GM21515 (cell line): ENCODE results near the gene UGT1A3.

Source experiments
- ATAC-seq: cut with Tn5 transposase; IDR thresholded peaks from one replicate; pipeline ENCODE4 v1.9.1; 2021; ENCODE audit not compliant: unreplicated experiment

The UGT1A3 gene

GRCh38 chr2:233793465-233794127 is 64.8 kb downstream of the UGT1A3 start:
- ATAC-seq: no peak

GRCh38 chr2:233794128-233794658 is 65.4 kb downstream of the UGT1A3 start:
- no peak for ATAC-seq

- ATAC-seq: no peak
These were observed 66.9 kb downstream of the UGT1A3 start for GRCh38 chr2:233795735-233796171.

DNA sequence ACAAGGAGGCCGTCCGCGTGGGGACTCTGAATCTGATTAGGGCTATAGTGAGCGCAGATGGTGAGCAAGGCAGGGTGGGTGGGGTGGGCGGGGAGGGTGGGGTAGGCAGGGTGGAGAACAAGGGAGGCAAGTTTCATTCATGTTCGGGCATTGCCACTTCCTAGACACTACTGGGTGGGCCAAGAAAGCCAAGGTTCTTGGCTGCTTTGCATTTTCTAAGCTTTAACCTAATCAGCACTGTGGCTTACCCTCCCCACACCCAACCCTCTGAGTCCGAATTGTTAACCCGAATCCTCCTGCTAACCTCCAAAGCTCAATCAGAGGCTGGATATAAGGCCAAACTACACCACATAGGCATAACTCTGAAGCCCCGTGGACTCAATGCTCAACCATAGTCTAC is 67.4 kb downstream of the UGT1A3 start:
- no peak for ATAC-seq

GRCh38 chr2:233798335-233799086 is 69.7 kb downstream of the UGT1A3 start:
- no peak for ATAC-seq

- no peak for ATAC-seq
These were observed 70.3 kb downstream of the UGT1A3 start for GRCh38 chr2:233799087-233799665.

- no peak for ATAC-seq
These were observed 70.9 kb downstream of the UGT1A3 start for GRCh38 chr2:233799716-233800115.

DNA sequence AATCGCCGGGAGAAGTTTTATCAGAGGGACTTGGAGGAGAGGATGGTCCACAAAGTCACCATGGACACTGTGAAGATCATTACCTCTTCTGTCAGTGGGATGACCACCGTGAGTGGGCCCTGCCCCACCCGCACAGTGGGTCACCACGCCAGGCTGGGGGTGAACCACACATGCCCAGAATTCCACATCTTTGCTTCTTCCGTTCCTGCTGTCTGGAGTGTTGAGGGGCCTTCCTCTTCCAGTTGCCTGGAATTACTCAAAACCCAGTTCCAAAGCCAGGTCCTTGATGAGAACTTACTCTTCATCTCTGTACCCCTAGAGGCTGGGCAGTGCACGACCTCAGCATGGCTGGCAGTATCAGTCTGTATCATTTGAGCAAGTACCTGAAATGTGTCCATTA is 71.4 kb downstream of the UGT1A3 start:
- ATAC-seq: no peak

GRCh38 chr2:233801357-233802131 is 72.7 kb downstream of the UGT1A3 start:
- ATAC-seq: no peak

GRCh38 chr2:233802132-233802815 is 73.4 kb downstream of the UGT1A3 start:
- no peak for ATAC-seq

DNA sequence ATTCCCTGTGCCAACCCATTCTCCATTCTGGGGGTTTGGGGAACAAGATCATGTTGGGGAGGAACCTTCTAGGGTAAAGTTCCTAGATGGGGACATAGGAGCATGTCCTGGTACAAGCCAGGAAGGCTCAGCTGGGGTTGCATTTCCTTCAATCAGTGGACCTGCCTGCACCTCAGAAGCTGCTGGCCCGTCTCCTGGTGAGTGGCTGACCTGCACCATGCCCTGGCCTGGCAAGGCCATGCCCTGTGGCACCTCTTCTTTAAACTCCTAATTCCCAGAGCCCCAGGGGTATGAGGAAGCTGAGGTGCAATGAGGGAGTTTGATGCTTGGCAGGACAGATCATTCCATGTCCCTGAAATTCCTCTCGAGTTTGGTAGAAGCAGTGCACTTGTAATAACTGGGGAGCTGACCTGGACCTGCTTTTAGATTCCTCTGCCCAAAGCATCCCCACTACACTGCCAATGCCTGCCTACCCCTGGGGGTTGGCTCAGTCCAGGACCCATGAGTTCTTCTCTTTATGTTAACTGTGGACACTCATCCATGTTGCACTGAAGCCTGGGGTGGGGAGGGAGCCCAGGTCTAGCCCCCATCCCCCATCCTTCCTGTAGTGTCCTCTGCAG is 74.6 kb downstream of the UGT1A3 start:
- ATAC-seq: no peak

DNA sequence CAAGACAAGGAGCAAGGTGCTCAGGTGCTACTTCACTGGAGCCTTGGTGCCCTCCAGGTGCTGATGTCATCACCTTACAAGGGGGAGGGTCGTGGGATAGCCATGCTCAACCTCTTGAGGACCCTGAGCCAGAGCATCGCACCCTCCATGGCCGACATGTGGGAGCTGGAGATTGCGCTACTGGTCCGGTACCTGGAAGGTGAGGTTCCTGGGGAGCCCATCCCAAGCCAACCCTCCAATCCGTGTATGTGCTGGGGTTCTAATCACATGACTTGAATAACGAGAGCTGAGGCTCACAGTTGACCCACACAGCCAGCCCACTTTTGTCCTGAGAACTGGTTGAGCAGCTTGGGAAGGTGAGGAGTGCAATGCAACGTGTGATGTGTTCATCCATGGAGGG is 75.2 kb downstream of the UGT1A3 start:
- no peak for ATAC-seq

DNA sequence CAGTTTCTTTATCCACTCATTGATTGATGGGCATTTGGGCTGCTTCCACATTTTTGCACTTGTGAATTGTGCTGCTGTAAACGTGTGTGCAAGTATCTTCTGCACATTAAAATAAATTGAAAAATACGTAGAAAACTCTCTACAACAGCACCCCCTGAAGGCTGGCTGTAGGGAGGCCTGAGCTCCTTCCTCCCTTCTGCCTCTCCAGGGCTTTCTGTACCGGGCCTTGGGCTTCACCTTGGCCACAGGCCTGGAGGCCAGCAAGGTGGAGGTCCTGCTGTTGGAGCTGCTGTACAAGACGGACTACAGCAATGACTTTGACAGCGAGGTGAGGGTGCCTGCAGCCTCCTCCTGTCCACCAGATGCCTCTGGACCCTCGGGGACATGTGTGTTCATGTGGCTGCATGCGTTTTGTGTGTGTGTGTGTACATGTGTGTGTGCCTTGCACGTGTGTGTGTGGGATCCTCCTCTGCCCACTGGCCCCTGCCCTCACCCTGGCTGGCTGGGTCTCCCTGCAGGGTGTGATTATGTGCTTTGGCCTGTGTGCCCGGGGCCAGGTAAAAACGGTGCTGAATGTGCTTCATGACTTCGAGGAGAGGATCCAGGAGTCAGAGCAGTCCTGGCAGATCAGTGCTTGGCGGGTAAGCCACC is 78.5 kb downstream of the UGT1A3 start:
- ATAC-seq: no peak

DNA sequence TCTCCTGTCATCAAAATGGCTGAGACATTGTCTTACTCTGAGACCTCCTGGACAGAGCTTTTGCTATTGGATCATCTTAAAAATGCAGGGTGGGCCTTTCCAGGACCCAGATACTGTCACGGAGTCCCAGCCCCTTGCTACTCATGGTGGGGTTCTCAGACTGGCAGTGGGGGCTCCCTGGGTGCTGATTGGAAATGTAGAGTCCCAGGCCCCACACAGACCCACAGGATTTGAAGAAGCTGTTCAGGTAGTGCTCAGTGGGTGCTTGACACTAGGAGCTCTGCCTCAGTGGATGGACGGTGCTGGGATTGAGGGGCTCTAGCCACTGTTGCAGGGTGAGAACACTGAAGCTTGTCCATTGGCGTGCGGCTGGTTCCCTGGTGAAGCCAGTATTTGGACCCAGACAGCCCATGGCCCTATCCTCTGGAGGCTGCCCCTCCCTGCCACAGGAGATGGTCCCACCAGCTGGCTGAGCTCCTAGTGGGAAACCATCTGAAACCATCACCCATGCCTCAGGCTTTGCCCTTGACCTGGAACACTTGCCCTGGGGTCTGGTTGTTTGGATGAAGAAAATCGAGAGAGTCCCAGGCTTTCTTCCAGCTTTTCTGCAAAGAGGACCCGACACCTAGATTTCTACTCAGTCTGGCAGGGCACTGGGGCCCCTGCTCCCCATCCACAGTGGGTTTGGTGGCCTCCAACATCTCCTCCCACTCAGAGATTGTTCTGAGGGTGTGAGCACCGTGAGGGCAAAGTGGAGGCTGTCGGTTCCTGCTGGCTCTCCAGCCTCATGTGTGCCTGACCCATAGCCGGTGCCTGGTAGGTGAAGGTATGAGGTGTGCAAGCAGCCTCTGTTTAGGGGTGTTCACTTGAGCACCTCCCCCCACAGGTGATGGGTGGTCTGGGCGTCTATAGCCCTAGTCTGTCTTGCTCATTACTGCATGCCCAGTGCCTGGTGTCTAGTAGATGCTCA is 79.4 kb downstream of the UGT1A3 start:
- ATAC-seq: no peak

GRCh38 chr2:233810385-233810784 is 81.5 kb downstream of the UGT1A3 start:
- no peak for ATAC-seq

DNA sequence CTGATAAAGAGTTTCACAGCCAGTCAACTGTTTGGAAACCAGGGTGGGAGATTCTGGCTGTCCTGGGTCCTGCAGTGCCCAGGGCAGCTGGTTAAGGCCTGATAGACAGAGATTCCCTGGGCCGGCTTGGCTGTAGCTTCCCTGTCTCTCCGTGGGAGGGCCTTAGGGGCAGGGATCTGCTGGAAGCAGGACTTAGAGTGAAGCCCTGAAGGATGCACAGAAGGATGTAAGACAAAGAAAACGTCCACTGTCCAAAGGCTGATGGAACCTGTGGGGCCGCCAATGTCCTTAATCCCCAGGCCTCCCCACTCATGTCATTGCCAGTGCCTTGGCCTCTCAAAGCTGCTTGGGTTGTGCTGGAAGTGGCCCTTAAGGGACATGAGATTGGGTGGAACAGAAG is 82.2 kb downstream of the UGT1A3 start:
- ATAC-seq: no peak

GRCh38 chr2:233811732-233812131 is 82.9 kb downstream of the UGT1A3 start:
- no peak for ATAC-seq

DNA sequence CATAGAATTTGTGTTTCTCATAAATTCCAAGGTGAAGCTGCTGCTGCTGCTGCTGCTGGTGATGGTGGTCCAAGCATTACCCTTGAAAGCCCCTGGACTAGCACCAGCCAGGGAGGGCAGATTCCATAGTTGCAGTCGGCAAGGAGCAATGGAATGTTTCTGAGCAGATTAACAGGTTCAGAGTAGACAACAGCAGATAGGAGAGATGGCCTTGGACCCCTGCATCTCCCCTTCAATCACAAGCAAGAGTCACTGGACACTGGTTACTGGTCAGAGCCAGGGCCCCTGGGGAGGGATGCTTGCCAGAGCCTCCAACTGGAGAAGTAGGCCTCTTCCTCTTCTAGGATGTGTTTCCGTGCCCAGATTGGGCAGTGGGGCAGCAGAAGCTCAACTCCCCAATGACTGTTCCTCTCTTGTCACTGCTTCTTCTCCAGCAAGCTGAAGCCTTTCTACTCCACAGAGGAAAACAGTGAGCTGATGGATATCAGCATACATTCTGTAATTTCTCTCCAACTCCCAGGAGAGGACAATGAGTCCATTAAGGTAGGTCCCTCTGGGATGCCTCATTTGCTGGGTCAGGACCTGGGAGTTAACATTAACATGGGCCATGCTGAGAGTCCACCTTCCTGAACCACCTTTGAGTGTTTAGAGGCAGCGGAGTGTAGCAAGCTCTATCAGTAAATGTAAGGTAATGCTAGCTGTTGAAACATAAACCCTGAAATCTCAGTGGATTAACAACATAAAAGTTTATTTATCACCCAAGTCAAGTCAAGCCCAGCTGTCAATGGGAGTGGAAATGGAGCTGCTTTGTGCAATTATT is 84.6 kb downstream of the UGT1A3 start:
- no peak for ATAC-seq
